ENCODE results near the gene HDX.

DNA sequence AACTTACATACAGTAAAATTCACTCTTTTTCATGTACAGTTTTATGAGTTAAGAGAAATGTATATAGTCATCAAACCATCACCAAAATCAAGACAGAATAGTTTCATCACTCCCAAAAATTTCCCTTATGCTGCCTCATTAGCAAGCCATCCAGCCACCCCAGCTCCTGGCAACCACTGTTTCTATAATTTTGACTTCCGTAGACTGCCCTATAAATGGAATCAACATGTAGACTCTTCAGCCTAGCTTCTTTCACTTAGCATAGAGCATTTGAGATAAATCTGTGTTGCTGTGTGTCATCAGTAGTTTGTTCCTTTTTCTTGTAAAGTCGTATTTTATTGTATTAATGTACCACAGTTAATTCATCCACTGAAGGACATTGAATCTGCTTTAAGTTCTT is 23.2 kb downstream of the HDX start:
- TF ChIP-seq CTCF (IDR thresholded peaks at IDR 0.05), result no peak
- TF ChIP-seq ZFX (IDR thresholded peaks at IDR 0.05; ENCODE audit: borderline replicate concordance), result no peak
